OCI-LY7 (cell line): ENCODE results near the gene DYNC1I1. TPM values are rescaled to one million over a fixed set of nuclear protein-coding genes. Genes with fewer than 3 reads are reported as not detected.

ENCODE experiments used
- BruUV-seq: library from RNA; stranded (reverse); fragments of 400-500 nt; replicated peaks from 2 replicates; lab custom pipeline; 2021; lab: Mats Ljungman, UMichigan
- CTCF ChIA-PET: fragments of 300-600 bp; sonication (Branson Sonifier 250); formaldehyde crosslinking; loops from one replicate; lab custom pipeline; 2022; ENCODE audit warnings: antibody characterized with exemption; ENCODE audit not compliant: unreplicated experiment; lab: Charles Lee
- POLR2A ChIA-PET: fragments of 300-600 bp; sonication (Branson Sonifier 250); formaldehyde crosslinking; loops from one replicate; lab custom pipeline; 2022; ENCODE audit warnings: antibody characterized with exemption; lab: Charles Lee
- DNase-seq: peaks from one replicate; pipeline ENCODE4 v3.0.0-alpha.2; 2015; ENCODE audit warnings: low spot score
- H2AFZ ChIP-seq: fragments of 200-600 bp; sonication (generic), shearing (Covaris generic); 2 replicates; pipeline ENCODE4 v1.6.1; 2014; ENCODE audit warnings: mild to moderate bottlenecking, antibody characterized with exemption, low read length, moderate library complexity
- H3K27ac ChIP-seq: fragments of 200-600 bp; sonication (generic); 2 replicates; pipeline ENCODE4 v1.5.1; 2014; ENCODE audit warnings: mixed run types, low read depth, mild to moderate bottlenecking, moderate library complexity, low read length, inconsistent platforms; ENCODE audit not compliant: poor library complexity, severe bottlenecking
- H3K36me3 ChIP-seq: fragments of 200-600 bp; sonication (generic); 2 replicates; pipeline ENCODE4 v1.6.1; 2014; ENCODE audit warnings: mild to moderate bottlenecking, antibody characterized with exemption, low read length, moderate library complexity, mixed read lengths; ENCODE audit not compliant: insufficient read depth
- H3K4me1 ChIP-seq: fragments of 200-600 bp; sonication (generic); 2 replicates; pipeline ENCODE4 v1.5.1; 2014; ENCODE audit warnings: mild to moderate bottlenecking, low read length; ENCODE audit not compliant: insufficient read depth, poor library complexity, severe bottlenecking
- H3K4me2 ChIP-seq: fragments of 200-600 bp; sonication (generic); 2 replicates; pipeline ENCODE4 v1.6.1; 2014; ENCODE audit warnings: mild to moderate bottlenecking, low read length
- H3K4me3 ChIP-seq: fragments of 200-600 bp; sonication (generic); 2 replicates; pipeline ENCODE4 v1.5.1; 2014; ENCODE audit warnings: mild to moderate bottlenecking, low read depth, low read length; ENCODE audit not compliant: poor library complexity, severe bottlenecking
- H3K79me2 ChIP-seq: fragments of 200-600 bp; sonication (generic); 2 replicates; pipeline ENCODE4 v1.6.1; 2016; ENCODE audit warnings: low read depth, mild to moderate bottlenecking, low read length, moderate library complexity, mixed read lengths; ENCODE audit not compliant: insufficient read depth
- H3K9me2 ChIP-seq: fragments of 200-600 bp; sonication (generic); 2 replicates; pipeline ENCODE4 v1.6.1; 2016; ENCODE audit warnings: mild to moderate bottlenecking, low read length, mixed read lengths; ENCODE audit not compliant: insufficient read depth
- H3K9me3 ChIP-seq: fragments of 200-600 bp; sonication (generic); 2 replicates; pipeline ENCODE4 v1.6.1; 2014; ENCODE audit warnings: mild to moderate bottlenecking, mixed run types, low read length, mixed read lengths
- H4K20me1 ChIP-seq: fragments of 200-600 bp; sonication (generic); 2 replicates; pipeline ENCODE4 v1.6.1; 2014; ENCODE audit warnings: mild to moderate bottlenecking, antibody characterized with exemption, low read length, moderate library complexity, mixed read lengths; ENCODE audit not compliant: insufficient read depth
- EZH2phosphoT487 ChIP-seq: fragments of 200-600 bp; sonication (generic); IDR thresholded peaks from 2 replicates; pipeline ENCODE4 v1.6.1; 2018; ENCODE audit warnings: low read depth, borderline replicate concordance, mild to moderate bottlenecking, mixed run types, antibody characterized with exemption, low read length, moderate library complexity, mixed read lengths
- intact Hi-C: fragments of 100-400 bp; cut with micrococcal nuclease; formaldehyde crosslinking; loops from one replicate; pipeline ENCODE4 v1.10.0; 2022; ENCODE audit not compliant: unreplicated experiment
- total RNA-seq, 2 experiments: library from RNA; depleted of rRNA in 1 of 2; stranded (reverse); fragments of >200 nt in 1 of 2; shearing (Covaris generic) in 1 of 2; gene quantifications; 2 replicates each; pipeline ENCODE4 v1.2.3, GENCODE V29; 2014 to 2022
- TF ChIP-seq, protein P1 (sequence below): fragments of 200-600 bp; sonication (generic); conservative IDR thresholded peaks from 2 replicates; pipeline ENCODE4 v1.5.1; 2014; ENCODE audit warnings: mild to moderate bottlenecking, antibody characterized with exemption, low read length, moderate library complexity, mixed read lengths

DYNC1I1 gene
- total RNA-seq, 2 experiments from 2014 or later = not detected

DNA sequence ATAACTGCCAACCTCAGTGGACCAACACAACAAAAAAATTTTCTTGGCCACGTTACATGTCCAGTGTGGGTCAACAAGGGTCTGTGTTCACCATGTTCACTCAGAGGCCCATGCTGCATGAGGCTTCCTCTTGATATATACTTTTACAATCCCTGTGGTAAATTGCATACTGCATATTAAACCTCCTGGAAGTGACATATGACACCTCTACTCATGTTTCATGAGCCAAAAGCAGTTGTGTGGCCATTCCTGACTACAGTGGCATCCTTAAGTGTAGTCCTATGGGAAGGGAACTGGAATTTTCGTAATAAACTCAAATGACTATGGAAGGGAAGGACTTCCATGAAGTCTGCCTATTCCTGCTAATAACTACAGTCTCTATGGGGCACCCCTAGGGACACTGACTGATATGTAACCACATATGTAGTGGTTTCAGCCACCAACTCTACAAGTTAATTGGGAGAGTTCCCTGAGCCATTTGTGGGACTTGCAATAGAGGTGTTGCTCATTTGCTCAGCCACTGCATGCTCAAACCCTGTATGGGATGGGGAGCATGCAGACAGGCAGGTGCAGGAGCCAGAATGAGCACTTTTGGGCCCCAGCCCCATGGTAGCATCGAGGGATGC is 9.7 kb downstream of the DYNC1I1 start:
- no TSS peak for BruUV-seq
- H2AFZ ChIP-seq = no peak overlapping the region
- H3K9me3 ChIP-seq = no peaks in the 10 kb centered on the region
- H3K4me1 ChIP-seq = no peaks in the 10 kb centered on the region
- no peak for DNase-seq
- no peaks in the 10 kb centered on the region for H3K79me2 ChIP-seq
- no peaks in the 10 kb centered on the region for H4K20me1 ChIP-seq
- H3K4me2 ChIP-seq = no peak overlapping the region
- TF ChIP-seq, protein P1, sequence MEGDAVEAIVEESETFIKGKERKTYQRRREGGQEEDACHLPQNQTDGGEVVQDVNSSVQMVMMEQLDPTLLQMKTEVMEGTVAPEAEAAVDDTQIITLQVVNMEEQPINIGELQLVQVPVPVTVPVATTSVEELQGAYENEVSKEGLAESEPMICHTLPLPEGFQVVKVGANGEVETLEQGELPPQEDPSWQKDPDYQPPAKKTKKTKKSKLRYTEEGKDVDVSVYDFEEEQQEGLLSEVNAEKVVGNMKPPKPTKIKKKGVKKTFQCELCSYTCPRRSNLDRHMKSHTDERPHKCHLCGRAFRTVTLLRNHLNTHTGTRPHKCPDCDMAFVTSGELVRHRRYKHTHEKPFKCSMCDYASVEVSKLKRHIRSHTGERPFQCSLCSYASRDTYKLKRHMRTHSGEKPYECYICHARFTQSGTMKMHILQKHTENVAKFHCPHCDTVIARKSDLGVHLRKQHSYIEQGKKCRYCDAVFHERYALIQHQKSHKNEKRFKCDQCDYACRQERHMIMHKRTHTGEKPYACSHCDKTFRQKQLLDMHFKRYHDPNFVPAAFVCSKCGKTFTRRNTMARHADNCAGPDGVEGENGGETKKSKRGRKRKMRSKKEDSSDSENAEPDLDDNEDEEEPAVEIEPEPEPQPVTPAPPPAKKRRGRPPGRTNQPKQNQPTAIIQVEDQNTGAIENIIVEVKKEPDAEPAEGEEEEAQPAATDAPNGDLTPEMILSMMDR = no peak
- no peak for TF ChIP-seq EZH2phosphoT487
- no peak overlapping the region for H3K4me3 ChIP-seq
- H3K27ac ChIP-seq = no peak overlapping the region
- ChIA-PET POLR2A (no interaction called here), CTCF (no interaction called here)
- intact Hi-C loops = no loop called here
- H3K9me2 ChIP-seq = no peaks in the 10 kb centered on the region
- H3K36me3 ChIP-seq = no peaks in the 10 kb centered on the region

DNA sequence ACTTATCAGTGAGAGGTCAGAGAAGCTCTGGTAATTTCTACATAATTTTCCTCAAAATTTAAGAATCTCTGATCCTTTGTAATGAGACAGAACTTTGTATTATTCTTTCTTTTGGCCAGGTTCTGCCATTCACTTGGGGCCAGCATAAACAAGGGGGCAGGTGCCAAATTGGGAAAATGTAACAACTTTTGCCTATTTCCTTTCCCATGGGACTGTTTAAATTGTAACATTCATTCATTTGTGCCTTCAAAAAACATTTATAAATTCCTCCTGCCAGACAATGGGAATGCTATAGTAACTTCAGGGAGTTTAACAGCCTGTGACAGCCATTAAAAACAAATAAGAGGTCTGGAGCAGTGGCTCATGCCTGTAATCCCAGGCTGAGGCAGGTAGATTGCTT is 12.4 kb downstream of the DYNC1I1 start:
- TF ChIP-seq, protein P1 = no peak
- no peak for TF ChIP-seq EZH2phosphoT487
- Histone ChIP-seq H3K4me3 (no peak overlapping the region), H3K4me2 (no peak overlapping the region), H3K9me2 (no peaks in the 10 kb centered on the region), H3K79me2 (no peaks in the 10 kb centered on the region), H4K20me1 (no peaks in the 10 kb centered on the region), H3K36me3 (no peaks in the 10 kb centered on the region), H3K9me3 (no peaks in the 10 kb centered on the region), H3K4me1 (no peaks in the 10 kb centered on the region), H2AFZ (no peak overlapping the region), H3K27ac (no peak overlapping the region)
- CTCF ChIA-PET = no interaction called here
- DNase-seq = no peak
- intact Hi-C loops = no loop called here
- POLR2A ChIA-PET = interaction anchor here (0.5 kb wide), 1 partner anchor 1666 kb away, joined by 5 read pairs; no protein-coding TSS in a partner anchor
- BruUV-seq = no TSS peak

- H3K9me3 ChIP-seq = no peaks in the 10 kb centered on the region
- no peaks in the 10 kb centered on the region for H3K4me1 ChIP-seq
- H3K4me2 ChIP-seq = no peak overlapping the region
- intact Hi-C loops = no loop called here
- H4K20me1 ChIP-seq = no peaks in the 10 kb centered on the region
- no peaks in the 10 kb centered on the region for H3K36me3 ChIP-seq
- no peak overlapping the region for H2AFZ ChIP-seq
- CTCF ChIA-PET = no interaction called here
- TF ChIP-seq, protein P1 = no peak
- no peak for TF ChIP-seq EZH2phosphoT487
- no peak overlapping the region for H3K4me3 ChIP-seq
- H3K79me2 ChIP-seq = no peaks in the 10 kb centered on the region
- no peaks in the 10 kb centered on the region for H3K9me2 ChIP-seq
- no peak overlapping the region for H3K27ac ChIP-seq
- POLR2A ChIA-PET = interaction anchor here (1.1 kb wide), 1 partner anchor 10 kb away, joined by 3 read pairs; no protein-coding TSS in a partner anchor
- BruUV-seq = no TSS peak
- no peak for DNase-seq
Measured at GRCh38 chr7:95788258-95788657, 15.9 kb downstream of the DYNC1I1 start.
